ENCODE measurements around the gene HERC5.

Gene HERC5

DNA sequence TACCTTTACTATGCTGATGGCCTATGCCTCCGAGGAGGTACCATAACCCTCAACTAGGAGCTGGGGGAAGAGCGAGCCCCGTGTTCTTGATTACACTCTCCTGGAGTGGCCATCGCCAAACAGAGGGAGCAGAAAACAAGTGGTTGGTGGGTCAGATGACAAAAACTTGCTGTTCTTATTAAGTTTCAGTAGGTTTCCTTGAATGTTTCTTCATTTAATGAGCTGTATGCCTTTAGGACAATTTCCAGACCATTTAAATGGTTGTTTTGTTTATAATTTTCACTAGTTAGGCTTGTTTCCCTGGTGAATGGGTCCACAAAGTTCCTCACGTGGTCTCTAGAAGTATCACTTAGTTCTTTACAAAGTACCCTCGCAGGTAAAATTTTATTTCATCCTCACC lies 62.0 kb downstream of the HERC5 start:
- H3K4me3 ChIP-seq (ENCODE audit: low read depth, low read length) = no peak overlapping the region
- TF ChIP-seq, protein P1, sequence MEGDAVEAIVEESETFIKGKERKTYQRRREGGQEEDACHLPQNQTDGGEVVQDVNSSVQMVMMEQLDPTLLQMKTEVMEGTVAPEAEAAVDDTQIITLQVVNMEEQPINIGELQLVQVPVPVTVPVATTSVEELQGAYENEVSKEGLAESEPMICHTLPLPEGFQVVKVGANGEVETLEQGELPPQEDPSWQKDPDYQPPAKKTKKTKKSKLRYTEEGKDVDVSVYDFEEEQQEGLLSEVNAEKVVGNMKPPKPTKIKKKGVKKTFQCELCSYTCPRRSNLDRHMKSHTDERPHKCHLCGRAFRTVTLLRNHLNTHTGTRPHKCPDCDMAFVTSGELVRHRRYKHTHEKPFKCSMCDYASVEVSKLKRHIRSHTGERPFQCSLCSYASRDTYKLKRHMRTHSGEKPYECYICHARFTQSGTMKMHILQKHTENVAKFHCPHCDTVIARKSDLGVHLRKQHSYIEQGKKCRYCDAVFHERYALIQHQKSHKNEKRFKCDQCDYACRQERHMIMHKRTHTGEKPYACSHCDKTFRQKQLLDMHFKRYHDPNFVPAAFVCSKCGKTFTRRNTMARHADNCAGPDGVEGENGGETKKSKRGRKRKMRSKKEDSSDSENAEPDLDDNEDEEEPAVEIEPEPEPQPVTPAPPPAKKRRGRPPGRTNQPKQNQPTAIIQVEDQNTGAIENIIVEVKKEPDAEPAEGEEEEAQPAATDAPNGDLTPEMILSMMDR (IDR thresholded peaks at IDR 0.05; ENCODE audit: low read depth, low read length) = no peak

DNA sequence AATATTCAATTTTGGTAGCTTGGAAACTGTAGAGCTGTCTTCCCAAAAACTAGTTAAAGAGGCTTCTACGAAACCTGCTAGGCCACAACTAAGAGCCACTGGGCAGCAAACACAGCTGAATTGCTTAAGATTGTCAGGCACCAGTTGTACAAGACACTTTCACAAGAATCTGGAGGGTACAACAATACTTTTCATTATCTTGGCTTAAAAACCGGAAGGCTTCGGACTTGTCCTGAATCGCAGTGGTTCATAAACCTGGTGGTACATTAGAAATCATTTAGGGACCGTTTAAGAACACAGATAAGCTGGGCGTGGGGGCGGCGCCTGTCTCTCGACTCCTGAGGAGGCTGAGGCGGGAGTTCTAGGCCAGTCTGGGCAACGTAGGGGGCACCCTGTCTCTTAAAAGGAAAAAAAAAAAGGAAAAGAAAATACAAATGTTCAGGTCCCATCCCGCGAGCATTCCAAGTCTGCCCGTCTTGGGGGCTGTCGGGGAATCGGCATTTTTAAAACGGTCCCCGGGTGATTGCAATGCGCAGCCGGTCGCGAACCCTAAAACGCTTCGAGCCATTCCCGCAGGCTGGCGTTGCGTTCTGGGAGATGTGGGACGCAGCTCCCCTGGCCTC lies 65.9 kb downstream of the HERC5 start:
- H3K4me3 ChIP-seq (ENCODE audit: low read depth, low read length) = peak overlapping the region; percentile 86
- TF ChIP-seq, protein P1 (IDR thresholded peaks at IDR 0.05; ENCODE audit: low read depth, low read length) = no peak

DNA sequence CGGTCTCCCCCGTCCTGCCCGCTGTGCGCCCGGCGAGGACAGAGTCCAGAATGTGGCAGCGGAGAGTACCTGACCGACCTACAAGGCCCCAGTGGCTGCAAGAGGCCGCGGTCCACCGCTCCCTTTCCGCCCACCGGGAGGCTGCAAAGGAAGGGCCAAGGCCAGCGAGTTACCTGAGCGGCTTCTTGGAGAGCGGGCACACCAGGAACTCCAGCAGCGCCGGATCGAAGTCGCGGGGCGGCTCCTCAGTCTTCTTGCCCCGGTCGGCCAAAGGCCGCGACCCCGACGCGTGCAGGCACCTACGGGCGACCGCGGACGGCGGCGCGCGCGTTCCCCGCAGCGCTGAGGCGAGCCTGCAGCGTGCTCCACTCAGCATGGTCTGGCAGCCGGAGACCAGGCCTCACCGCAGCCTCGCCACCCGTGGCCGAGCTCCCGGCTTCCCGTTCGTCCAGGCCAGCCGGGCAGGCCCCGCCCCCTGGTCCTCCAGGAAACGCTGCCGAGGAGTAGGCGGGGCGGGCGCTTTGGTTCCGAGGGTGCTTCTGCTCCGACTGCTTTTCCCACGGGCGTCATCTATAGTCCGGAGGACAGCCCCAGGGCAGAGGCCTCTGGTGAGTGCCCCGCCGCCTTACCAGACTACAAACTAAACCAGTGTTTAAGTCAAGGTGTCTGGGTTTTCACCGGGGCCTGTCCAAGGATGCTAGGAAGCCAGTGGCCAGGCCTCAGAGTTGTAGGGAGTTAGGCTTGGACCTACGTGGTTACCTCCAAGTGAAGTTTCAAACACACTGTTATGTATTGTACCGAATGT lies 66.6 kb downstream of the HERC5 start, which contains the start of gene PYURF:
PYURF (minus strand) TSS at position 452 of the 805 bp plus-strand sequence; CDS start at position 376, 76 bp downstream.
- TF ChIP-seq, protein P1 (IDR thresholded peaks at IDR 0.05; ENCODE audit: low read depth, low read length) = no peak
- peak within 1 kb of the TSS; percentile 86 for H3K4me3 ChIP-seq (ENCODE audit: low read depth, low read length)

DNA sequence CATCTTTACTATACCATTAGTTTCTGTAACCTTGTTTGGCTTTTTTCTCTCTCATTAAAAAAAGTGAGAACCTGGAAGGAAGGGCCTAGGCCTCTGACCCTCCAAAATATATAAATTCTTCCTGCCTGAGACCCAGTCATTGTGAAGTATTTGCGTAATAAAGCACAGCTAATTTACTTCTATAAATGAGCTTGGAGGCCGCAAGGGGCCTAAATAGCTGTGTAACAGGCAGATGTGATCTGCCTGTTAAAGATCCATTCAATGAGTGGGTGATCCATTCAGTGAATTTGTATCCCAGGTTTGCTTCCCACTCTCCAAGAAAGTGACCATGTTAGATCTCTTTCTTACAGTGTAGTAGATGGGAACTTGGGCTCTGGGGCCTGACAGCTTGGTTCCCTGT lies 67.3 kb downstream of the HERC5 start:
- TF ChIP-seq, protein P1 (IDR thresholded peaks at IDR 0.05; ENCODE audit: low read depth, low read length) = no peak
- peak overlapping the region; percentile 86 for H3K4me3 ChIP-seq (ENCODE audit: low read depth, low read length)

DNA sequence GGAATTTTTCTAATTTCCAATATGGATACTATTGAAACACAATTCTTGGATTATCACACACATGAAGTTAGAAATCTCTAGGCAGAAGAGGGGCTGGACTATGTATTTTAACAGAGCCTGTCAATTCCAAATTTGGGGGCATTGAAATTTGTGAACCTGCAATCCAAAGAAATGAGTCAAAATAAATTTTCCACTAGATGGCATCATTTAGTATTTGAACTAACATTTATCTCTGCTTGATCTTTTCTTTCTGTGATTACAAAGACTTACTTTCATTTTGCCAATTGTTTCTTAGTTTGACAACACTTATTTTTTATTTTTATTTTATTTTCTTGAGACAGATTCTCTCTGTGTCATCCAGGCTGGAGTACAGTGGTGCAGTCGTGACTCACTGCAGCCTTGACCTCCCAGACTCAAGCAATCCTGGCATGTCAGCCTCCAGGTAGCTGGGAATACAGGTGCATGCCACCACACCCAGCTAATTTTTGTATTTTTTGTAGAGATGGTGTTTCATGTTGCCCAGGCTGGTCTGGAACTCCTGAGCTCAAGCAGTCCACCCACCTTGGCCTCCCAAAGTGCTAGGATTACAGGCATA lies 69.4 kb downstream of the HERC5 start:
- no peak overlapping the region for H3K4me3 ChIP-seq (ENCODE audit: low read depth, low read length)
- TF ChIP-seq, protein P1 (IDR thresholded peaks at IDR 0.05; ENCODE audit: low read depth, low read length) = no peak

DNA sequence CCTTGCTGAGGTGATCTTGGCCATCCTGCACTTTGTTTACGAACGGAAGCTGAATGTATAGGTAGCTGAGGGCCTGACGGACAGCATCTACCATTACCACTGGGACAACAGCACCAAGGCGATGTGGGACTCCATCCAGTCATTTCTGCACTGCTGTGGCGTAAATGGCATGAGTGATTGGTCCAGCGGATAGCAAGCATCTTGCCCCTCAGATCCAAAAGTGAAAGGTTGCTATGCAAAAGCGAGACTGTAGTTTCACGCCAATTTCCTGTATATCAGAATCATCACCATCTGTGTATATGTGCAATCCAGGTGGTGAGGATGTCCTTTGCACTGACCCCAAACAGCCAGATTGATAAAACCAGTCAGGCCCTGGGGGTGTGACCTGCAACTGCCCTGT lies 70.9 kb downstream of the HERC5 start:
- TF ChIP-seq, protein P1 (IDR thresholded peaks at IDR 0.05; ENCODE audit: low read depth, low read length) = no peak
- H3K4me3 ChIP-seq (ENCODE audit: low read depth, low read length) = no peak overlapping the region

DNA sequence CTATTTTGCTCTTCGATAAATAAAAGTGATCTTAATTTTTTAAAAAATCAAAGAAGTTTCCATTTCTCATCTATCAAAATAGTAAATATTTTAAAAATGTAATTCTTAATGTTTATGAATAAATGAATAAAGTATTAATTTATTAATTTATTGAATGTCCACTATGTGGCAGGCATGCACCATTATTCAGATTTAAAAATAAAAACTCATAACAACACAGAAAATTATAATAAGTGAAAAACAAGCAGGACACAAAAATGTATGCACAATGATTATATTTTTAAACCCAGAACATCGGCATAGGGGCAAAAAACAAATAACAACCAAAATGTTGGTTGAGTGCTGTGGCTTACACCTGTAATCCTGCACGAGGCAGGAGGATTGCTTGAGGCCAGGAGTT lies 71.9 kb downstream of the HERC5 start:
- H3K4me3 ChIP-seq (ENCODE audit: low read depth, low read length) = no peak overlapping the region
- TF ChIP-seq, protein P1 (IDR thresholded peaks at IDR 0.05; ENCODE audit: low read depth, low read length) = no peak

Data from WI38 (cell line).